PC-9 (cell line): Measurements from ENCODE around the gene DSC1. TPM values are rescaled to one million over a fixed set of nuclear protein-coding genes. Genes with fewer than 3 reads are reported as not detected.

Experiments used
- BruUV-seq: library from RNA; stranded (reverse); fragments of 400-500 nt; replicated peaks from 2 replicates; lab custom pipeline; 2021; lab: Mats Ljungman, UMichigan
- CTCF ChIA-PET: fragments of 300-600 bp; sonication (Branson Sonifier 250); formaldehyde crosslinking; loops from one replicate; lab custom pipeline; 2022; ENCODE audit warnings: antibody characterized with exemption; lab: Charles Lee
- POLR2A ChIA-PET: fragments of 300-600 bp; sonication (Branson Sonifier 250); formaldehyde crosslinking; loops from one replicate; lab custom pipeline; 2022; ENCODE audit warnings: antibody characterized with exemption; ENCODE audit not compliant: unreplicated experiment; lab: Charles Lee
- DNase-seq, 2 experiments: peaks; one replicate each; pipeline versions ENCODE4 v3.0.0 to v3.0.0-alpha.2; 2015 to 2022; ENCODE audit warnings: mixed read lengths in 1 of 2
- H2AFZ ChIP-seq: fragments of 200-600 bp; sonication (generic); 2 replicates; pipeline ENCODE4 v1.8.1; 2017; ENCODE audit warnings: antibody characterized with exemption
- H3F3A ChIP-seq: fragments of 200-600 bp; sonication (generic); 2 replicates; pipeline ENCODE4 v1.8.1; 2017; ENCODE audit warnings: antibody characterized with exemption, mild to moderate bottlenecking, low read depth; ENCODE audit not compliant: insufficient read depth
- H3K27ac ChIP-seq: fragments of 200-600 bp; sonication (generic); 2 replicates; pipeline ENCODE4 v1.6.1; 2016; ENCODE audit warnings: mixed run types
- H3K27me3 ChIP-seq: fragments of 200-600 bp; sonication (generic); 2 replicates; pipeline ENCODE4 v1.6.1; 2016; ENCODE audit warnings: low read depth, mixed run types; ENCODE audit not compliant: insufficient read depth
- H3K36me3 ChIP-seq: fragments of 200-600 bp; sonication (generic); 2 replicates; pipeline ENCODE4 v1.6.1; 2016; ENCODE audit warnings: low read depth, mixed run types
- H3K4me1 ChIP-seq: fragments of 200-600 bp; sonication (generic); replicated peaks from 2 replicates; pipeline ENCODE4 v1.6.1; 2016; ENCODE audit warnings: mixed run types; ENCODE audit not compliant: insufficient read depth
- H3K4me2 ChIP-seq: fragments of 200-600 bp; sonication (generic); 2 replicates; pipeline ENCODE4 v1.6.1; 2017; ENCODE audit warnings: mixed run types
- H3K4me3 ChIP-seq: fragments of 200-600 bp; sonication (generic); 2 replicates; pipeline ENCODE4 v1.6.1; 2016; ENCODE audit warnings: mixed run types
- H3K79me2 ChIP-seq: fragments of 200-600 bp; sonication (generic); 2 replicates; pipeline ENCODE4 v1.6.1; 2017; ENCODE audit warnings: low read depth, mixed run types
- H3K9me2 ChIP-seq: fragments of 200-600 bp; sonication (generic); 2 replicates; pipeline ENCODE4 v1.8.1; 2017; ENCODE audit warnings: mild to moderate bottlenecking; ENCODE audit not compliant: insufficient read depth
- H3K9me3 ChIP-seq: fragments of 200-600 bp; sonication (generic); 2 replicates; pipeline ENCODE4 v1.8.1; 2016; ENCODE audit warnings: low read depth; ENCODE audit not compliant: insufficient read depth
- H4K20me1 ChIP-seq: fragments of 200-600 bp; sonication (generic); 2 replicates; pipeline ENCODE4 v1.8.1; 2017; ENCODE audit not compliant: insufficient read depth
- CTCF ChIP-seq: fragments of 200-600 bp; sonication (generic); conservative IDR thresholded peaks from 2 replicates; pipeline ENCODE4 v1.6.1; 2017; ENCODE audit warnings: mixed run types, antibody characterized with exemption, mild to moderate bottlenecking, moderate library complexity
- EZH2 ChIP-seq: fragments of 200-600 bp; sonication (generic); IDR thresholded peaks from 2 replicates; pipeline ENCODE4 v1.8.0; 2017; ENCODE audit warnings: antibody characterized with exemption, low read depth
- intact Hi-C: fragments of 100-400 bp; cut with micrococcal nuclease; formaldehyde crosslinking; loops from one replicate; pipeline ENCODE4 v1.10.0; 2022; ENCODE audit not compliant: unreplicated experiment
- total RNA-seq: library from RNA; stranded (reverse); gene quantifications from 2 replicates; pipeline ENCODE4 v1.2.3, GENCODE V29; 2021

Gene DSC1
- total RNA-seq, 1 experiment from 2014 or later: 0.09 TPM

DNA sequence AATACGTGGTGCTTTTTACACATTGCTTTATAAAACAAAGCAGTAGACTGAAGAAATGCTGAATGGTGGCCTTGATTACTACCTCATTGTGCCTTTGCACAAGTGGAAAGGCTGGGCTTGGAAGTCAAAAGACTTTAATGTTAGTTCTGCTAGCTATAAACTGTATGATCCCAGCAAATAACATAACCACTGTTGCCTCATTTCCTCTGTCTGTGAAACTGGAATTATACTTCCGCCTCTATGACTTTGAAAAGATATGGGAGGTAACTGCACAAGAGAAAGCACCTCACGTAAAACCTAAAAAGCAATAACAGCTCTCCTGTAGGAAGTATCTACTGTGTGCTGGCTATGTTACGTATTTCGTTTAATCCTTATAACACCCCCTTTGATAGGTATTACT, 43.4 kb upstream of the DSC1 start:
- Histone ChIP-seq H3K4me1 (peaks cover 26% of the 10 kb centered on the region), H3K79me2 (no peaks in the 10 kb centered on the region), H3K9me3 (no peaks in the 10 kb centered on the region), H3K36me3 (no peaks in the 10 kb centered on the region), H3F3A (peaks cover 17% of the 10 kb centered on the region; the same call in 1 of the 2 replicates), H2AFZ (no peak overlapping the region), H4K20me1 (no peaks in the 10 kb centered on the region), H3K9me2 (no peaks in the 10 kb centered on the region), H3K4me2 (peak overlapping the region; percentile 53), H3K27ac (no peak overlapping the region; the same call in 1 of the 2 replicates), H3K27me3 (no peaks in the 10 kb centered on the region), H3K4me3 (no peak overlapping the region)
- TF ChIP-seq CTCF: no peak
- no peak for TF ChIP-seq EZH2
- no peak for DNase-seq
- intact Hi-C loops: loop anchor here (2.0 kb wide), 2 partner anchors 37 to 69 kb away; no protein-coding TSS in a partner anchor
- no TSS peak for BruUV-seq
- CTCF ChIA-PET: no interaction called here
- POLR2A ChIA-PET: no interaction called here

DNA sequence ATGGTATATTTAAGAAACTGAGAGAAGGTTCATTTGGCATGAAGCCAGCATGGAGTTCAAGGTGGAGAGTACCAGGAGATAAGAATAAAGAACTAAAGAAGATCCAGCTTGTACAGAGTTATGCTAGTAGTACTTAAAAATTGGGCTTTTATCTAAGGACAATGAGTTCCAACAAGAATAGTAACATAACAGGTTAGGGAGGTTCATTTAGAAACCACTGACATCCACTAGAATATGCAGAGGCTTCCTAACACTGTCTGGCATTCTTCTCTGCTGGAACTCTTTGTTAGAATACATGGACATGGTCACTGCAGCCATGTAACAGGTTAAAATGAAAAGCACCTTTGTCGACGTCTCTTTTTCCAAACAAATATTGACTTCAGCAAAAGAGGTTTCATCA, 42.6 kb upstream of the DSC1 start:
- ChIA-PET CTCF (no interaction called here), POLR2A (no interaction called here)
- no peaks in the 10 kb centered on the region for H3K27me3 ChIP-seq
- H3F3A ChIP-seq: peaks cover 17% of the 10 kb centered on the region; the same call in 1 of the 2 replicates
- no peak overlapping the region for H3K4me3 ChIP-seq
- H3K9me2 ChIP-seq: no peaks in the 10 kb centered on the region
- intact Hi-C loops: no loop called here
- no peaks in the 10 kb centered on the region for H4K20me1 ChIP-seq
- peaks cover 26% of the 10 kb centered on the region for H3K4me1 ChIP-seq
- no peak overlapping the region for H3K4me2 ChIP-seq
- BruUV-seq: no TSS peak
- H3K9me3 ChIP-seq: no peaks in the 10 kb centered on the region
- TF ChIP-seq CTCF (no peak), EZH2 (no peak)
- no peaks in the 10 kb centered on the region for H3K79me2 ChIP-seq
- H3K36me3 ChIP-seq: no peaks in the 10 kb centered on the region
- H3K27ac ChIP-seq: no peak overlapping the region
- DNase-seq: no peak
- no peak overlapping the region for H2AFZ ChIP-seq

- H3K4me2 ChIP-seq: no peak overlapping the region
- no TSS peak for BruUV-seq
- H3K4me1 ChIP-seq: peaks cover 28% of the 10 kb centered on the region
These were observed 42.2 kb upstream of the DSC1 start for GRCh38 chr18:31204833-31205232.

More at GRCh38 chr18:31204833-31205232, 42.2 kb upstream of the DSC1 start:
- Histone ChIP-seq H3K9me2 (no peaks in the 10 kb centered on the region), H2AFZ (no peak overlapping the region), H4K20me1 (no peaks in the 10 kb centered on the region), H3K9me3 (no peaks in the 10 kb centered on the region), H3K27me3 (no peaks in the 10 kb centered on the region), H3F3A (peaks cover 17% of the 10 kb centered on the region; the same call in 1 of the 2 replicates), H3K79me2 (no peaks in the 10 kb centered on the region), H3K4me3 (no peak overlapping the region), H3K36me3 (no peaks in the 10 kb centered on the region), H3K27ac (no peak overlapping the region)
- ChIA-PET POLR2A (no interaction called here), CTCF (no interaction called here)
- TF ChIP-seq EZH2 (no peak), CTCF (no peak)
- DNase-seq: no peak
- intact Hi-C loops: no loop called here
